IMR-90 (cell line): ENCODE measurements around the gene HCLS1. TPM values are rescaled to one million over a fixed set of nuclear protein-coding genes. Genes with fewer than 3 reads are reported as not detected.

Source experiments
- microRNA-seq, 2 experiments: library from miRNA; stranded (forward) in 1 of 2; unstranded in 1 of 2; fragments of 10-50 nt in 1 of 2; fragments of <30 nt in 1 of 2; gene quantifications in 1 of 2; microRNA quantifications in 1 of 2; one replicate each; pipeline versions ENCODE3 to v1.1.0; 2013 to 2020; ENCODE audit not compliant: insufficient read depth in 1 of 2, insufficient read length in 1 of 2, unreplicated experiment in 1 of 2
- polyA plus RNA-seq, 3 experiments: library from polyadenylated mRNA; depleted of rRNA; stranded (reverse); fragments of >200 nt; gene quantifications; 2 replicates each; pipeline ENCODE4 v1.2.3, GENCODE V29; 2012; ENCODE audit warnings: low replicate concordance in 1 of 3
- small RNA-seq, 5 experiments: library from RNA; depleted of rRNA; stranded (forward); fragments of <200 nt; gene quantifications; one replicate each; pipeline ENCODE3, GENCODE V24; 2012
- total RNA-seq: library from RNA; depleted of rRNA; stranded (reverse); fragments of >200 nt; gene quantifications from 2 replicates; pipeline ENCODE4 v1.2.3, GENCODE V29; 2012; rRNA removed

HCLS1 gene
- total and polyA plus RNA-seq, 2 of the 4 experiments (the other 2 are of a cell fraction): 0.54 to 0.67 TPM

Small RNAs within 50 kb of the gene (microRNA-seq; reads per million reads assigned to microRNA genes)
- not detected for gene RNU4-62P (ENCODE audit: insufficient read depth, insufficient read length)

Small RNAs within 50 kb of the gene (small RNA-seq; reads per million reads assigned to genes)
- gene RNU4-62P: 0 reads per million in 5 experiments

Other genes with a start within 250 kb of the HCLS1 start
- 5.0 and 7.5 TPM in 2 replicates for gene POLQ, start 114.9 kb downstream of the HCLS1 start, total RNA-seq
- gene POLQ, start 114.9 kb downstream of the HCLS1 start, polyA plus RNA-seq (2012; rRNA removed): 1.7 and 1.8 TPM in 2 replicates
- gene ARGFX, start 93.0 kb downstream of the HCLS1 start, total RNA-seq: not detected in 2 replicates
- gene ARGFX, start 93.0 kb downstream of the HCLS1 start, polyA plus RNA-seq (2012; rRNA removed): not detected in 2 replicates
- not detected in 2 replicates for gene FBXO40, start 67.5 kb downstream of the HCLS1 start, total RNA-seq
- gene FBXO40, start 67.5 kb downstream of the HCLS1 start, polyA plus RNA-seq (2012; rRNA removed): not detected in 2 replicates
- 30.3 and 56.1 TPM in 2 replicates for gene GOLGB1, start 88.8 kb upstream of the HCLS1 start, total RNA-seq
- gene GOLGB1, start 88.8 kb upstream of the HCLS1 start, polyA plus RNA-seq (2012; rRNA removed): 9.1 and 13.3 TPM in 2 replicates
- gene IQCB1, start 174.2 kb upstream of the HCLS1 start, total RNA-seq: 18.3 and 26.4 TPM in 2 replicates
- 9.7 and 13.5 TPM in 2 replicates for gene IQCB1, start 174.2 kb upstream of the HCLS1 start, polyA plus RNA-seq (2012; rRNA removed)
- gene EAF2, start 174.3 kb upstream of the HCLS1 start, total RNA-seq: 2.2 and 2.3 TPM in 2 replicates
- gene EAF2, start 174.3 kb upstream of the HCLS1 start, polyA plus RNA-seq (2012; rRNA removed): 2.2 and 2.3 TPM in 2 replicates
- gene SLC15A2, start 233.5 kb upstream of the HCLS1 start, total RNA-seq: under 0.01 and 0.18 TPM in 2 replicates
- gene SLC15A2, start 233.5 kb upstream of the HCLS1 start, polyA plus RNA-seq (2012; rRNA removed): 0.07 and 0.31 TPM in 2 replicates